Tibial artery (tissue), 4 donors: ENCODE data around the gene RFWD3.

ENCODE experiments used
- DNase-seq, 2 donors: peaks; one replicate each; pipeline ENCODE4 v3.0.0-alpha.2; 2019
- H3K27ac ChIP-seq, 2 donors: fragments of 200-600 bp; sonication (generic) in 1 of 2; 1 replicate in 1 of 2; 2 replicates in 1 of 2; pipeline ENCODE4 v1.5.1; 2018 to 2019; ENCODE audit warnings: mild to moderate bottlenecking in 1 of 2
- H3K27me3 ChIP-seq, 2 donors: fragments of 200-600 bp; sonication (generic) in 1 of 2; one replicate each; pipeline versions ENCODE4 v1.5.1 to v1.6.0; 2016 to 2019
- H3K36me3 ChIP-seq, 3 donors: fragments of 200-600 bp; sonication (generic) in 2 of 3; one replicate each; pipeline ENCODE4 v1.5.1; 2016 to 2019; ENCODE audit warnings: mild to moderate bottlenecking in 2 of 3
- H3K4me1 ChIP-seq, 4 donors: fragments of 200-600 bp; sonication (generic) in 2 of 4; 1 replicate in 3 of 4; 2 replicates in 1 of 4; pipeline ENCODE4 v1.5.1; 2016 to 2019
- H3K4me3 ChIP-seq, 2 donors: fragments of 200-600 bp; sonication (generic) in 1 of 2; 1 replicate in 1 of 2; 2 replicates in 1 of 2; pipeline ENCODE4 v1.5.1; 2018 to 2019; ENCODE audit warnings: mild to moderate bottlenecking in 2 of 2
- H3K9me3 ChIP-seq, 3 donors: fragments of 200-600 bp; sonication (generic) in 1 of 3; one replicate each; pipeline ENCODE4 v1.5.1; 2016 to 2019
- intact Hi-C: fragments of 100-400 bp; cut with DNase I; formaldehyde crosslinking; loops from one replicate; pipeline ENCODE4 v1.15.0; 2023; ENCODE audit warnings: low total_unique reads
- TF ChIP-seq, protein P1 (sequence below), 2 experiments: fragments of 200-600 bp in 1 of 2; fragments of 450-650 bp in 1 of 2; IDR thresholded peaks; one replicate each; pipeline ENCODE4 v1.5.1; 2017 to 2019; ENCODE audit warnings: antibody characterized with exemption in 2 of 2, mild to moderate bottlenecking in 1 of 2, moderate library complexity in 1 of 2

RFWD3 gene

DNA sequence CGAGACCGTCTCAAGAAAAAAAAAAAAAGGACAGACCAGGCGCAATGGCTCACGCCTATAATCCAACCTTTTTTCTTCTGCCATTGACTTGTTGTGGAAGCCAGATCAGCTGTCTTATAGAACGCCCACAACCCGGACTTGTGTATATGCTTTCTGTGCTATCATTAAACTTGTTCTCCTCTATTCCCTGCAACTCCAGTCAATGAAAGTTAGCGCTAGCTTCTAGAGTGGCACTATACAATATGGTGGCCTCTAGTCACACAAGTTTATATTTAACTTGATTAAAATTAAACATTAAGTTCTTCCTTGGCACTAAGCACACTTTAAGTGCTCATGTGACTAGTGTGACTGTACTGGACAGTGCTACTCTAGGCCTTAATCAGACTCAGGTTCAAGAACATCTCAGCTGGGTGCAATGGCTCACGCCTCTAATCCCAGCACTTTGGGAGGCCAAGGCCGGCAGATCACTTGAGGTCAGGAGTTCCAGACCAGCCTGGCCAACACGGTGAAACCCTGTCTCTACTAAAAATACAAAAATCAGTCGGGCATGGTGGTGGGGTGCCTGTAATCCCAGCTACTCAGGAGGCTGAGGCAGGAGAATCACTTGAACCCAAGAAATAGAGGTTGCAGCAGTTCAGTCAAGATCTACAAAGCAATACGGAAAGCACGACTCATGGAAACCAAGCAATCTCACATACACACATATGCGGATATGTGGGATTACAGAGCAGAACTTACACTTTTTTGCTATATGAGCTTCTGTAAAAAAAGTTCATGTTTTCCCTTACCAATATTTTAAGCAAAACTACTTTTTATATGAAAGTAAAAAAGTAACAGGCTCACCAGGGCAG, 41.0 kb downstream of the RFWD3 start:
- no peaks in the 10 kb centered on the region for H3K4me1 ChIP-seq
- peaks cover 47 to 100% (median 77%) of the 10 kb centered on the region in 3 donors for H3K36me3 ChIP-seq
- TF ChIP-seq, protein P1, sequence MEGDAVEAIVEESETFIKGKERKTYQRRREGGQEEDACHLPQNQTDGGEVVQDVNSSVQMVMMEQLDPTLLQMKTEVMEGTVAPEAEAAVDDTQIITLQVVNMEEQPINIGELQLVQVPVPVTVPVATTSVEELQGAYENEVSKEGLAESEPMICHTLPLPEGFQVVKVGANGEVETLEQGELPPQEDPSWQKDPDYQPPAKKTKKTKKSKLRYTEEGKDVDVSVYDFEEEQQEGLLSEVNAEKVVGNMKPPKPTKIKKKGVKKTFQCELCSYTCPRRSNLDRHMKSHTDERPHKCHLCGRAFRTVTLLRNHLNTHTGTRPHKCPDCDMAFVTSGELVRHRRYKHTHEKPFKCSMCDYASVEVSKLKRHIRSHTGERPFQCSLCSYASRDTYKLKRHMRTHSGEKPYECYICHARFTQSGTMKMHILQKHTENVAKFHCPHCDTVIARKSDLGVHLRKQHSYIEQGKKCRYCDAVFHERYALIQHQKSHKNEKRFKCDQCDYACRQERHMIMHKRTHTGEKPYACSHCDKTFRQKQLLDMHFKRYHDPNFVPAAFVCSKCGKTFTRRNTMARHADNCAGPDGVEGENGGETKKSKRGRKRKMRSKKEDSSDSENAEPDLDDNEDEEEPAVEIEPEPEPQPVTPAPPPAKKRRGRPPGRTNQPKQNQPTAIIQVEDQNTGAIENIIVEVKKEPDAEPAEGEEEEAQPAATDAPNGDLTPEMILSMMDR (IDR thresholded peaks at IDR 0.05) = no peak
- H3K4me3 ChIP-seq = no peak overlapping the region
- peak in 1 of 2 donors; percentile 6 for DNase-seq
- no peaks in the 10 kb centered on the region for H3K9me3 ChIP-seq
- no peak overlapping the region for H3K27ac ChIP-seq
- intact Hi-C loops = loop anchor here (10.0 kb wide), 1 partner anchor 141 kb away; no protein-coding TSS in a partner anchor
- H3K27me3 ChIP-seq = no peaks in the 10 kb centered on the region

DNA sequence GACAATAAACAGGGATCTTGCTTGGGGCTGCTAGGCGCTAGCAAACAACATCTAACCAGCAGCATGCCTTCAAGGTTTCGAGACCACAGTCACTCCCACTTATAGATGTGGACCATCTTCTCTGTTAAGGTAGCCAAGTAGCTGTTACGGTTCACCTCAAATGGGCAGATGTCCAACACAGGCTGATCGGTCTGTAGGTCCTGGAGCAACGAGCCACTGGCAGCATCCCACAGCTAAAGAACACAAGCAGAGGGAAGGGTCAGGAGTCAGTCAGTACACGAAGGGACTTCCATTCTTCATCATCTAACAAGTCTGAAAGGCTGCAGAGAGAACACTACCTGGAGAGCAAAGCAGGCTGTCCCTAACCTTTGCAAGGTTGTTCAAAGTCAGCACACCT, 42.8 kb downstream of the RFWD3 start:
- no peaks in the 10 kb centered on the region for H3K4me1 ChIP-seq

DNA sequence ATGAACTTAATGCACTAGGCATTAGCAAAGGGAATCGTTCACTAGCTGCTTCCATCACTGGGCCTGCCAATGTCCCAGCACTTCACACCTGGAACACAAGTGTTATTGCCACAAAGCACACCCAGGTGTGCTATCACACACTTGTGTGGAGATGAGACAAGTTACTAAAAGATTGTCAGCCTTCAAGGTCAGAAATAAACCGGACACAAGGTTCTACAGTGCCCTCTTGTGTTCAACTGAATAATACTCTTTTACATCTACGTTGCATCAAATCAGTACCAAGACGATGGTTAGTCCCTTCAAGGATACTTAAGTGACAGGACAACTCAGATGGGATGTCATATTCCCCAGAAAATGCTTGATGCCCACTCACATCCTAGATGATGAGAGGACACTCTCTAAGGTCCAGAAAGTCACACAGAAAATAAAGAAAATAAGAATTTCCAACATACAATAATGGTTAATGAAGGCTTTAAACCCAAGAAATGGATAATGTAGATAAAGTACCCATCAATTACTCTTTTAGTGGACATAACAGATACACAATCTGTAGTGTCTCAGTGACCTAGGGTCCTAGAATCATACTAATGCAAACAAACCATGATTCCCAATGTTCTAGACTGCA, 43.4 kb downstream of the RFWD3 start:
- Histone ChIP-seq H3K27me3 (no peaks in the 10 kb centered on the region), H3K9me3 (no peaks in the 10 kb centered on the region), H3K4me3 (no peak overlapping the region), H3K27ac (no peak overlapping the region), H3K4me1 (no peaks in the 10 kb centered on the region), H3K36me3 (peaks cover 26 to 84% (median 59%) of the 10 kb centered on the region in 3 donors)
- TF ChIP-seq, protein P1 (IDR thresholded peaks at IDR 0.05) = peak; percentile 56 to 58
- peak in 1 of 2 donors; percentile 3 for DNase-seq
- intact Hi-C loops = loop anchor here (10.0 kb wide), 1 partner anchor 139 kb away; no protein-coding TSS in a partner anchor

More for the DNA sequence above, 42.8 kb downstream of the RFWD3 start:
- TF ChIP-seq, protein P1 (IDR thresholded peaks at IDR 0.05) = no peak
- no peak overlapping the region for H3K4me3 ChIP-seq
- no peak overlapping the region for H3K27ac ChIP-seq
- H3K36me3 ChIP-seq = peaks cover 29 to 88% (median 62%) of the 10 kb centered on the region in 3 donors
- DNase-seq = peak in 1 of 2 donors; percentile 17
- no peaks in the 10 kb centered on the region for H3K27me3 ChIP-seq
- intact Hi-C loops = loop anchor here (10.0 kb wide), 1 partner anchor 139 kb away; no protein-coding TSS in a partner anchor
- no peaks in the 10 kb centered on the region for H3K9me3 ChIP-seq

DNA sequence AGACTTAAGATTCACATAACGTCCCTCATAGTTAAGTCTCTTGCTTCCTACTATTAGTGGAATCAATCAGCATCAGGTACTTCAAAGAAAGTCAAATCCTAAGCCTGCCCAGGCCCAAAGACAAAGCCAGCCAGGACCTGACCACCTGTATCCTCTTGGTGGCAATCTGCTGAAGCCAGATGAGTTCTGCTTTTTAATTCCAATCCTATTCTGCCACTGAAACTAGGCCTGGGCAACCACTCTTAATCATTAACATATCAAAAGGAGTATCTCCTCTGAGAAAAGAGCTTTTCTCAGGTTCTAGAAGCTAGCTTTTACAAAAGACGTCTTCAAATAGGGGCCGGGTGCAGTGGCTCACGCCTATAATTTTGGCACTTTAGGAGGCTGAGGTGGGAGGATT, 44.7 kb downstream of the RFWD3 start:
- H3K36me3 ChIP-seq = peaks cover 18 to 75% (median 46%) of the 10 kb centered on the region in 3 donors
- intact Hi-C loops = loop anchor here (10.0 kb wide), 1 partner anchor 137 kb away; no protein-coding TSS in a partner anchor
- TF ChIP-seq, protein P1 (IDR thresholded peaks at IDR 0.05) = no peak

DNA sequence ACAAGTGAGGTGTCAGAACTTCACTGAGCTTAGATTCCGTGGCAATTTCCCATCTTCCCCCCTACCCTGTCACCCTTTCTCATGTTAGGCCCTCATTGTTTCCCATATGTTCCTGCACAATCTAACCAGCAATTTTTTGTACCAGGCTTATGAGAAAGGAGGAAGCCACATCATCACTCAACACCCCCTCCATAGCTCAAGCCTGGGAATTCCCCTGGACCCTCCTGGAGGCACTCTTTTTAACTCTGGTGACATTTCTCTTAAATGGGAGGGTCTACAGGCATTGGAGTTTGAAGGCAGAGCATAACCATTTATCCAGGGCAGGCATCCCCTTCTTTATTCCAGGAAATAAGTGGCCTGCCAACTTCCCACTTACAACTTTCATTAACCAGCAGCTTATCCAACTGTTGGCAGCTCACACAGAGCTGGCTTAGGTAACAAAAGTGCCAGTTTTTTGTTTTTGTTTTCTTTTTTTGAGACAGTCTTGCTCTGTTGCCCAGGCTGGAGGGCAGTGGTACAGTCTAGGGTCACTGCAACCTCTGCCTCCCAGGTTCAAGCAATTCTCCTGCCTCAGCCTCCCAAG, 49.4 kb downstream of the RFWD3 start:
- peak in 1 of 2 donors; percentile 4 for DNase-seq
- TF ChIP-seq, protein P1 (IDR thresholded peaks at IDR 0.05) = no peak
- Histone ChIP-seq H3K4me1 (no peaks in the 10 kb centered on the region), H3K27me3 (no peaks in the 10 kb centered on the region), H3K36me3 (peaks cover 0 to 28% (median 6%) of the 10 kb centered on the region in 3 donors), H3K9me3 (no peaks in the 10 kb centered on the region), H3K4me3 (no peak overlapping the region), H3K27ac (no peak overlapping the region)
- intact Hi-C loops = no loop called here

More for the DNA sequence above, 44.7 kb downstream of the RFWD3 start:
- Histone ChIP-seq H3K9me3 (no peaks in the 10 kb centered on the region), H3K27ac (no peak overlapping the region), H3K27me3 (no peaks in the 10 kb centered on the region), H3K4me3 (no peak overlapping the region), H3K4me1 (no peaks in the 10 kb centered on the region)
- DNase-seq = peak in 1 of 2 donors; percentile 20
